A549 (cell line): ENCODE data around the gene YAE1. TPM values are rescaled to one million over a fixed set of nuclear protein-coding genes. Genes with fewer than 3 reads are reported as not detected.

Experiments used
- ATAC-seq, 2 experiments: fragments of 200-7000 bp in 1 of 2; fragments of >200 bp in 1 of 2; cut with Nextera tagmentation in 1 of 2; cut with Tn5 transposase in 1 of 2; 3 replicates each; pipeline versions ENCODE4 v1.8.0 to v1.9.1; 2018 to 2020; ENCODE audit warnings: mild to moderate bottlenecking in 1 of 2, moderate library complexity in 1 of 2
- CTCF ChIA-PET: fragments of 300-600 bp; sonication (Branson Sonifier 250); formaldehyde crosslinking; extraction: SDS; loops from one replicate; lab custom pipeline; 2021; ENCODE audit warnings: antibody characterized with exemption, inconsistent platforms; lab: Yijun Ruan, JAX
- POLR2A ChIA-PET: fragments of 350-600 bp; formaldehyde crosslinking; extraction: SDS; loops from one replicate; lab custom pipeline; 2021; ENCODE audit warnings: antibody characterized with exemption, inconsistent platforms; lab: Yijun Ruan, JAX
- DNase-seq, 2 experiments: peaks; one replicate each; pipeline versions ENCODE4 v3.0.0 to v3.0.0-alpha.2; 2011 to 2016; ENCODE audit warnings: low read depth in 1 of 2, low spot score in 1 of 2
- FAIRE-seq: peaks from 2 replicates; lab custom pipeline; 2011; peaks lifted over from hg19 to GRCh38; lab: Jason Lieb, UNC
- H3K27ac ChIP-seq, 2 experiments: fragments of >200 bp; sonication (Bioruptor Twin); formaldehyde crosslinking; 3 replicates each; pipeline ENCODE4 v1.5.1; 2016 to 2017
- H3K4me1 ChIP-seq: fragments of >200 bp; sonication (Bioruptor Twin); formaldehyde crosslinking; 3 replicates; pipeline ENCODE4 v1.6.1; 2016
- H3K4me2 ChIP-seq: fragments of >200 bp; sonication (Bioruptor Twin); formaldehyde crosslinking; 3 replicates; pipeline ENCODE4 v1.6.1; 2016
- H3K4me3 ChIP-seq: fragments of >200 bp; sonication (Bioruptor Twin); formaldehyde crosslinking; 3 replicates; pipeline ENCODE4 v1.5.1; 2016
- H3K9me3 ChIP-seq: fragments of >200 bp; sonication (Bioruptor Twin); formaldehyde crosslinking; 3 replicates; pipeline ENCODE4 v1.6.1; 2016
- ATOH8 ChIP-seq: fragments of 250-450 bp; sonication (Bioruptor Pico); IDR thresholded peaks from 2 replicates; pipeline ENCODE4 v1.5.0; 2020; ENCODE audit warnings: low read depth, mild to moderate bottlenecking, moderate library complexity
- CBX2 ChIP-seq: fragments of 200-600 bp; sonication (generic); IDR thresholded peaks from 2 replicates; pipeline ENCODE4 v1.6.1; 2016; ENCODE audit warnings: low read depth, mild to moderate bottlenecking, borderline replicate concordance
- CEBPB ChIP-seq, 2 experiments: fragments of >200 bp in 1 of 2; sonication (Bioruptor Twin) in 1 of 2; formaldehyde crosslinking in 1 of 2; IDR thresholded peaks; 2 replicates each; pipeline ENCODE4 v1.6.1; 2012 to 2016
- CHD4 ChIP-seq: fragments of 200-600 bp; sonication (generic); IDR thresholded peaks from 2 replicates; pipeline ENCODE4 v1.6.1; 2016; ENCODE audit warnings: antibody characterized with exemption, mild to moderate bottlenecking, borderline replicate concordance
- EHF ChIP-seq: fragments of 250-450 bp; sonication (Bioruptor Pico); IDR thresholded peaks from 2 replicates; pipeline ENCODE4 v1.5.0; 2020; ENCODE audit warnings: mild to moderate bottlenecking
- EHMT2 ChIP-seq: fragments of 200-600 bp; sonication (generic); IDR thresholded peaks from 2 replicates; pipeline ENCODE4 v1.6.1; 2016; ENCODE audit warnings: antibody characterized with exemption, low read depth, mild to moderate bottlenecking, moderate library complexity
- ELK1 ChIP-seq: fragments of 150-350 bp; IDR thresholded peaks from 2 replicates; pipeline ENCODE4 v1.6.1; 2014; ENCODE audit warnings: low read depth, mild to moderate bottlenecking, low read length
- FOXS1 ChIP-seq: fragments of 250-450 bp; sonication (Bioruptor Pico); IDR thresholded peaks from 2 replicates; pipeline ENCODE4 v1.5.0; 2020; ENCODE audit warnings: mild to moderate bottlenecking, moderate library complexity
- GATA3 ChIP-seq: IDR thresholded peaks from 2 replicates; pipeline ENCODE4 v1.6.1; 2012; ENCODE audit warnings: borderline replicate concordance
- HEYL ChIP-seq: fragments of 250-450 bp; sonication (Bioruptor Pico); IDR thresholded peaks from 2 replicates; pipeline ENCODE4 v1.8.0; 2021; ENCODE audit warnings: mild to moderate bottlenecking, moderate library complexity
- HOXA7 ChIP-seq: fragments of 250-450 bp; sonication (Bioruptor Pico); IDR thresholded peaks from 2 replicates; pipeline ENCODE4 v1.5.0; 2020; ENCODE audit warnings: mild to moderate bottlenecking, moderate library complexity
- HOXB13 ChIP-seq: fragments of 250-450 bp; sonication (Bioruptor Pico); IDR thresholded peaks from 2 replicates; pipeline ENCODE4 v1.5.0; 2020; ENCODE audit warnings: low read depth, mild to moderate bottlenecking, moderate library complexity
- HOXB5 ChIP-seq: fragments of 250-450 bp; sonication (Bioruptor Pico); IDR thresholded peaks from 2 replicates; pipeline ENCODE4 v1.5.0; 2020; ENCODE audit warnings: mild to moderate bottlenecking, moderate library complexity
- JUNB ChIP-seq: fragments of >200 bp; sonication (Bioruptor Twin); formaldehyde crosslinking; IDR thresholded peaks from 2 replicates; pipeline ENCODE4 v1.6.1; 2016
- MAFK ChIP-seq: fragments of 450-650 bp; IDR thresholded peaks from 2 replicates; pipeline ENCODE4 v1.6.1; 2014; ENCODE audit not compliant: partially characterized antibody
- MAZ ChIP-seq: fragments of 150-350 bp; IDR thresholded peaks from 2 replicates; pipeline ENCODE4 v1.6.1; 2014; ENCODE audit warnings: antibody characterized with exemption, low read depth, low read length, borderline replicate concordance
- MYC ChIP-seq: IDR thresholded peaks from 2 replicates; pipeline ENCODE4 v1.6.1; 2012; ENCODE audit warnings: mild to moderate bottlenecking, inconsistent platforms, low read length, improper control_type of control experiment, borderline replicate concordance
- NFE2L2 ChIP-seq: fragments of 150-350 bp; conservative IDR thresholded peaks from 2 replicates; pipeline ENCODE4 v1.6.1; 2014; ENCODE audit warnings: low read length
- NPAS2 ChIP-seq: fragments of 250-450 bp; sonication (Bioruptor Pico); IDR thresholded peaks from 2 replicates; pipeline ENCODE4 v1.8.0; 2022; ENCODE audit warnings: mild to moderate bottlenecking, moderate library complexity, borderline replicate concordance
- PHF8 ChIP-seq: fragments of 200-600 bp; sonication (generic); IDR thresholded peaks from 2 replicates; pipeline ENCODE4 v1.6.1; 2016; ENCODE audit warnings: low read depth, mild to moderate bottlenecking, antibody characterized with exemption, moderate library complexity, borderline replicate concordance
- POLR2A ChIP-seq: IDR thresholded peaks from 2 replicates; pipeline ENCODE4 v1.6.1; 2012; ENCODE audit warnings: mild to moderate bottlenecking, low read length
- RAD21 ChIP-seq, 2 experiments: fragments of >200 bp in 1 of 2; sonication (Bioruptor Twin) in 1 of 2; formaldehyde crosslinking in 1 of 2; IDR thresholded peaks in 1 of 2; conservative IDR thresholded peaks in 1 of 2; 2 replicates in 1 of 2; 3 replicates in 1 of 2; pipeline ENCODE4 v1.6.1; 2012 to 2018; ENCODE audit warnings: inconsistent platforms in 1 of 2
- WGBS: methylation state at CpG from one replicate; pipeline ENCODE4 v1.1.6; 2017; ENCODE audit errors: missing lambda C conversion rate; 5-methylcytosine and 5-hydroxymethylcytosine counted together
- polyA plus RNA-seq, 4 experiments: library from polyadenylated mRNA; depleted of rRNA in 3 of 4; stranded (reverse); fragments of >200 nt; fragmentation: RNase III in 1 of 4; extraction: RNeasy Plus Mini Kit Qiagen cat#74134 plus additional on column Dnase treatment in 1 of 4; gene quantifications; 2 replicates in 3 of 4; 3 replicates in 1 of 4; pipeline ENCODE4 v1.2.3, GENCODE V29; 2011 to 2017
- TF ChIP-seq, protein P1 (sequence below): fragments of >200 bp; sonication (Bioruptor Twin); formaldehyde crosslinking; IDR thresholded peaks from 3 replicates; pipeline ENCODE4 v1.5.1; 2016
- TF ChIP-seq, protein P2 (sequence below): IDR thresholded peaks from 2 replicates; pipeline ENCODE4 v1.6.1; 2012
- TF ChIP-seq, protein P3 (sequence below): IDR thresholded peaks from 2 replicates; pipeline ENCODE4 v1.6.1; 2012
- TF ChIP-seq, protein P4 (sequence below): fragments of 250-450 bp; sonication (Bioruptor Pico); IDR thresholded peaks from 2 replicates; pipeline ENCODE4 v1.5.0; 2021; ENCODE audit warnings: mild to moderate bottlenecking, moderate library complexity, borderline replicate concordance

Gene YAE1
- polyA plus RNA-seq, 2 of the 4 experiments (the other 2 are of a cell fraction), result 59.1 to 61.2 TPM

- no peak overlapping the region for H3K4me2 ChIP-seq
- no peak overlapping the region for H3K27ac ChIP-seq
- H3K9me3 ChIP-seq, result no peaks in the 10 kb centered on the region
- 63% methylated on average over 4 of the region's 4 CpGs for WGBS
- FAIRE-seq (no peak), DNase-seq (no peak), ATAC-seq (no peak)
- no peak overlapping the region for H3K4me3 ChIP-seq
- POLR2A ChIA-PET, result no interaction called here
- CTCF ChIA-PET, result no interaction called here
- no peaks in the 10 kb centered on the region for H3K4me1 ChIP-seq
- TF ChIP-seq FOXS1 (CRISPR knock-in tag) (no peak), ELK1 (no peak), EHF (CRISPR knock-in tag) (no peak)
- TF ChIP-seq, protein P1, sequence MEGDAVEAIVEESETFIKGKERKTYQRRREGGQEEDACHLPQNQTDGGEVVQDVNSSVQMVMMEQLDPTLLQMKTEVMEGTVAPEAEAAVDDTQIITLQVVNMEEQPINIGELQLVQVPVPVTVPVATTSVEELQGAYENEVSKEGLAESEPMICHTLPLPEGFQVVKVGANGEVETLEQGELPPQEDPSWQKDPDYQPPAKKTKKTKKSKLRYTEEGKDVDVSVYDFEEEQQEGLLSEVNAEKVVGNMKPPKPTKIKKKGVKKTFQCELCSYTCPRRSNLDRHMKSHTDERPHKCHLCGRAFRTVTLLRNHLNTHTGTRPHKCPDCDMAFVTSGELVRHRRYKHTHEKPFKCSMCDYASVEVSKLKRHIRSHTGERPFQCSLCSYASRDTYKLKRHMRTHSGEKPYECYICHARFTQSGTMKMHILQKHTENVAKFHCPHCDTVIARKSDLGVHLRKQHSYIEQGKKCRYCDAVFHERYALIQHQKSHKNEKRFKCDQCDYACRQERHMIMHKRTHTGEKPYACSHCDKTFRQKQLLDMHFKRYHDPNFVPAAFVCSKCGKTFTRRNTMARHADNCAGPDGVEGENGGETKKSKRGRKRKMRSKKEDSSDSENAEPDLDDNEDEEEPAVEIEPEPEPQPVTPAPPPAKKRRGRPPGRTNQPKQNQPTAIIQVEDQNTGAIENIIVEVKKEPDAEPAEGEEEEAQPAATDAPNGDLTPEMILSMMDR, result no peak
These were observed 33.4 kb upstream of the YAE1 start for GRCh38 chr7:39532832-39533231.

- TF ChIP-seq ATOH8 (CRISPR knock-in tag) (no peak), MAFK (no peak), POLR2A (no peak)
- TF ChIP-seq, protein P2, sequence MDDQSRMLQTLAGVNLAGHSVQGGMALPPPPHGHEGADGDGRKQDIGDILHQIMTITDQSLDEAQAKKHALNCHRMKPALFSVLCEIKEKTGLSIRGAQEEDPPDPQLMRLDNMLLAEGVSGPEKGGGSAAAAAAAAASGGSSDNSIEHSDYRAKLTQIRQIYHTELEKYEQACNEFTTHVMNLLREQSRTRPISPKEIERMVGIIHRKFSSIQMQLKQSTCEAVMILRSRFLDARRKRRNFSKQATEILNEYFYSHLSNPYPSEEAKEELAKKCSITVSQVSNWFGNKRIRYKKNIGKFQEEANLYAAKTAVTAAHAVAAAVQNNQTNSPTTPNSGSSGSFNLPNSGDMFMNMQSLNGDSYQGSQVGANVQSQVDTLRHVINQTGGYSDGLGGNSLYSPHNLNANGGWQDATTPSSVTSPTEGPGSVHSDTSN, result no peak
- H3K4me3 ChIP-seq, result no peak overlapping the region
- H3K27ac ChIP-seq, result no peak overlapping the region
- H3K4me2 ChIP-seq, result no peak overlapping the region
- POLR2A ChIA-PET, result no interaction called here
- CTCF ChIA-PET, result interaction anchor here (0.6 to 1.1 kb wide), 3 partner anchors 9 to 393 kb away, joined by 3 to 4 read pairs (median 4); no protein-coding TSS in a partner anchor
- WGBS, result 12% methylated on average over 1 of the region's 1 CpG
- FAIRE-seq (no peak), DNase-seq (no peak), ATAC-seq (no peak)
- H3K9me3 ChIP-seq, result no peaks in the 10 kb centered on the region
- no peaks in the 10 kb centered on the region for H3K4me1 ChIP-seq
These were observed 31.6 kb upstream of the YAE1 start for GRCh38 chr7:39534599-39534998.

- FAIRE-seq, result no peak
- no peak for ATAC-seq
- Histone ChIP-seq H3K4me1 (no peaks in the 10 kb centered on the region), H3K9me3 (no peaks in the 10 kb centered on the region), H3K4me3 (no peak overlapping the region), H3K4me2 (no peak overlapping the region), H3K27ac (no peak overlapping the region)
- CTCF ChIA-PET, result interaction anchor here (0.6 kb wide), 1 partner anchor 393 kb away, joined by 4 read pairs; no protein-coding TSS in a partner anchor
- POLR2A ChIA-PET, result no interaction called here
- no peak for DNase-seq
- TF ChIP-seq FOXS1 (CRISPR knock-in tag) (no peak), EHMT2 (no peak), CEBPB (IDR thresholded peaks at IDR 0.05) (no peak), CBX2 (no peak), HOXB5 (CRISPR knock-in tag) (no peak), CHD4 (no peak), RAD21 (conservative IDR thresholded peaks at IDR 0.05 in 1 of 2, IDR thresholded peaks at IDR 0.05 in 1 of 2) (no peak), NPAS2 (CRISPR knock-in tag) (no peak), GATA3 (no peak), MAFK (no peak), NFE2L2 (no peak), HEYL (no peak), MYC (no peak), JUNB (no peak), PHF8 (no peak), MAZ (no peak), HOXA7 (no peak), HOXB13 (CRISPR knock-in tag) (no peak)
- TF ChIP-seq, protein P3, sequence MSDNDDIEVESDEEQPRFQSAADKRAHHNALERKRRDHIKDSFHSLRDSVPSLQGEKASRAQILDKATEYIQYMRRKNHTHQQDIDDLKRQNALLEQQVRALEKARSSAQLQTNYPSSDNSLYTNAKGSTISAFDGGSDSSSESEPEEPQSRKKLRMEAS, result no peak
- TF ChIP-seq, protein P4, sequence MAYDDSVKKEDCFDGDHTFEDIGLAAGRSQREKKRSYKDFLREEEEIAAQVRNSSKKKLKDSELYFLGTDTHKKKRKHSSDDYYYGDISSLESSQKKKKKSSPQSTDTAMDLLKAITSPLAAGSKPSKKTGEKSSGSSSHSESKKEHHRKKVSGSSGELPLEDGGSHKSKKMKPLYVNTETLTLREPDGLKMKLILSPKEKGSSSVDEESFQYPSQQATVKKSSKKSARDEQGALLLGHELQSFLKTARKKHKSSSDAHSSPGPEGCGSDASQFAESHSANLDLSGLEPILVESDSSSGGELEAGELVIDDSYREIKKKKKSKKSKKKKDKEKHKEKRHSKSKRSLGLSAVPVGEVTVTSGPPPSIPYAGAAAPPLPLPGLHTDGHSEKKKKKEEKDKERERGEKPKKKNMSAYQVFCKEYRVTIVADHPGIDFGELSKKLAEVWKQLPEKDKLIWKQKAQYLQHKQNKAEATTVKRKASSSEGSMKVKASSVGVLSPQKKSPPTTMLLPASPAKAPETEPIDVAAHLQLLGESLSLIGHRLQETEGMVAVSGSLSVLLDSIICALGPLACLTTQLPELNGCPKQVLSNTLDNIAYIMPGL (CRISPR knock-in tag), result no peak
These were observed 31.1 kb upstream of the YAE1 start for GRCh38 chr7:39535064-39535463.
